GM23248 (cell line): ENCODE measurements around the gene CAMTA1.

Experiments
- EZH2 ChIP-seq: fragments of 200-600 bp; sonication (generic); IDR thresholded peaks from 2 replicates; pipeline ENCODE4 v1.6.1; 2018; ENCODE audit warnings: antibody characterized with exemption, mild to moderate bottlenecking; ENCODE audit not compliant: insufficient read depth, poor library complexity, severe bottlenecking
- EZH2phosphoT487 ChIP-seq: fragments of 200-600 bp; sonication (generic); IDR thresholded peaks from 2 replicates; pipeline ENCODE4 v1.6.1; 2018; ENCODE audit warnings: antibody characterized with exemption, moderate library complexity, mild to moderate bottlenecking, low read depth; ENCODE audit not compliant: insufficient read depth

- no peak for TF ChIP-seq EZH2phosphoT487
- TF ChIP-seq EZH2 = no peak
Observed at GRCh38 chr1:7366955-7367665, 581.9 kb downstream of the CAMTA1 start.
